LNCaP clone FGC (cell line): Measurements from ENCODE around the gene NSD1.

Source experiments
- DNase-seq: peaks from one replicate; pipeline ENCODE4 v3.0.0-alpha.2; 2011; ENCODE audit warnings: low read depth
- H3K4me3 ChIP-seq: 2 replicates; pipeline ENCODE4 v1.5.1; 2011; ENCODE audit warnings: mild to moderate bottlenecking, low read depth, low read length, control low read depth
- CTCF ChIP-seq: IDR thresholded peaks from 2 replicates; pipeline ENCODE4 v1.5.1; 2012; ENCODE audit warnings: mild to moderate bottlenecking; ENCODE audit not compliant: control insufficient read depth, insufficient read depth; ENCODE audit errors: extremely low read depth

Gene NSD1

GRCh38 chr5:177222269-177222668, 88.7 kb downstream of the NSD1 start:
- no peak for TF ChIP-seq CTCF
- DNase-seq = no peak
- no peak overlapping the region for H3K4me3 ChIP-seq

- no peak for DNase-seq
- no peak overlapping the region for H3K4me3 ChIP-seq
- TF ChIP-seq CTCF = no peak
Measured at GRCh38 chr5:177225798-177226197, 92.2 kb downstream of the NSD1 start.

GRCh38 chr5:177226860-177227259, 93.3 kb downstream of the NSD1 start:
- TF ChIP-seq CTCF = no peak

GRCh38 chr5:177228751-177229150, 95.2 kb downstream of the NSD1 start:
- DNase-seq = no peak
- H3K4me3 ChIP-seq = no peak overlapping the region
- no peak for TF ChIP-seq CTCF

More at GRCh38 chr5:177226860-177227259, 93.3 kb downstream of the NSD1 start:
- no peak for DNase-seq
- H3K4me3 ChIP-seq = no peak overlapping the region

GRCh38 chr5:177230660-177231059, 97.1 kb downstream of the NSD1 start:
- no peak for TF ChIP-seq CTCF
- no peak overlapping the region for H3K4me3 ChIP-seq
- DNase-seq = no peak

- DNase-seq = no peak
- H3K4me3 ChIP-seq = no peak overlapping the region
- no peak for TF ChIP-seq CTCF
Measured at GRCh38 chr5:177231479-177232250, 98.1 kb downstream of the NSD1 start.

GRCh38 chr5:177232358-177232757, 98.8 kb downstream of the NSD1 start:
- no peak overlapping the region for H3K4me3 ChIP-seq
- TF ChIP-seq CTCF = no peak
- DNase-seq = no peak
